BLaER1 (cell line): ENCODE measurements around the gene ZNF516.

Experiments used
- H3K27ac ChIP-seq: shearing (Covaris generic); formaldehyde crosslinking; 2 replicates; pipeline ENCODE4 v1.8.1; 2022
- H3K27me3 ChIP-seq: shearing (Covaris generic); formaldehyde crosslinking; 2 replicates; pipeline ENCODE4 v1.8.1; 2022
- H3K36me3 ChIP-seq: shearing (Covaris generic); formaldehyde crosslinking; 2 replicates; pipeline ENCODE4 v1.8.1; 2022
- H3K4me1 ChIP-seq: shearing (Covaris generic); formaldehyde crosslinking; 2 replicates; pipeline ENCODE4 v1.8.1; 2022
- H3K4me2 ChIP-seq: shearing (Covaris generic); formaldehyde crosslinking; 2 replicates; pipeline ENCODE4 v1.8.1; 2022
- H3K4me3 ChIP-seq: shearing (Covaris generic); formaldehyde crosslinking; 2 replicates; pipeline ENCODE4 v1.8.1; 2022
- H3K9ac ChIP-seq: shearing (Covaris generic); formaldehyde crosslinking; 2 replicates; pipeline ENCODE4 v1.8.1; 2022
- H3K9me3 ChIP-seq: shearing (Covaris generic); formaldehyde crosslinking; 2 replicates; pipeline ENCODE4 v1.8.1; 2022
- H4K20me1 ChIP-seq: shearing (Covaris generic); formaldehyde crosslinking; 2 replicates; pipeline ENCODE4 v1.8.1; 2022
- Cebpa-rat ChIP-seq: shearing (Covaris generic); IDR thresholded peaks from 2 replicates; pipeline ENCODE4 v1.8.1; 2022

Gene ZNF516

DNA sequence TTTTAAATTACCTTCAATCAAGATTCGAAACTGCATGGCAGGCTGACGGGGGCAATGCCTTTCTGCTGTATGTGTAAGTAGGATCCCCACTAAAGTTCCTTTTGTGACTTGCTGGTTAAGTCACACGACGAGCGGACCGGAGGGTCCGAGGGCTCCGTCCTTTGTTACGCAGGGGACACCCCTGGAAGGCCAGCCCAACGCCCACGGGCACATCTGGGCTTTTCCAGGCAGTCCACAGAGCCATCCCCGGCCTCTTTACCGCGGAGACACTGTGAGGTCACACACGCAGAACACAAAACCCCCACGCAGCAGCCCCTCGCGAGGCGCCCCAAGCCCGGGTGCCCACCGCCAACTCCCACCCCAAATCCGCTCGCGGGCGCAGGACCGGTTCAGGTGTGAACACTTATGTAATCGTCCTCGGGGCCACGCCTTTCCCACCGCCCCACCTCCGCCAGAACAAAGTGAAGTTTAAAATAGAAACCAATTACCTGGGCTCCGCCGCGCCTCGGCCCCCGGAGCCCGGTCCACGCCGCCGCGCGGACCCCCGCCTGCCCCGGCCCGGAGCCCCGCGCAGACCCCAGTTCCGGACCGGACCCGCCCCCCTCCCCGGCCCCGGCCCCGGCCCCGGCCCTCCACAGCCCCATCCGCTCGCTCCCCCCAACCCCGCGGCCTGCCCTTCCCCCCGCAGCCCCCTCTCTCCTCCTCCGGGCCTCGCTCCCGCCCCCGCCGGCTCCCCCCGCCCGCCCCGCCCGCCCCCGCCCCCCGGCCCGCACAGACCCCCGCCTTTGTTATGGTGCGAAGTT is 4.2 kb downstream of the ZNF516 start:
- H3K9me3 ChIP-seq, result no peaks in the 10 kb centered on the region
- peaks cover 53% of the 10 kb centered on the region for H3K4me1 ChIP-seq
- TF ChIP-seq Cebpa-rat, result no peak
- H3K4me2 ChIP-seq, result peak overlapping the region; percentile 98
- H3K4me3 ChIP-seq, result peak overlapping the region; percentile 75
- peak overlapping the region; percentile 55 for H3K27ac ChIP-seq
- no peaks in the 10 kb centered on the region for H3K27me3 ChIP-seq
- no peaks in the 10 kb centered on the region for H3K36me3 ChIP-seq
- H4K20me1 ChIP-seq, result peaks cover 61% of the 10 kb centered on the region
- peak overlapping the region; percentile 77 for H3K9ac ChIP-seq

DNA sequence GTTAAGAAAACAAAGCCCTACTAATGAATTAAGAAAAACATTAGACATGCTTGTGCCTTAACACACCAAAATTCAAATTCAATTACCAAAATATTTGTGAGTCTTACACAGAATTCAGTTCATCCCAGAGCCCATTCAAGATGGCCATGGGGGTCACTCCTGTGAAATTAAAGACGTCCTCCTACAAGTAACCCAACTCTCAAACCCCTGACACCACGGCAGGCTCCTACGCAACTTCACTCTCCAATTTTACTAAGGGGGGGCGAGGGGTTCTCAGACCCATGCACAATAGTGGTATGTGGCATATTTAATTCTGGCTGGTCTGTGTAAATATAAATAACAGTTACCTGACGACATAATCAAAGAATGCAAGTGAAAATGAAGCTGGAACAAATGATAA is 5.0 kb downstream of the ZNF516 start:
- Histone ChIP-seq H3K36me3 (no peaks in the 10 kb centered on the region), H3K9me3 (no peaks in the 10 kb centered on the region), H3K27me3 (no peaks in the 10 kb centered on the region), H3K4me1 (peaks cover 58% of the 10 kb centered on the region), H3K4me3 (peak overlapping the region; percentile 75), H4K20me1 (peaks cover 69% of the 10 kb centered on the region), H3K4me2 (peak overlapping the region; percentile 98), H3K9ac (peak overlapping the region; percentile 77; the same call in 1 of the 2 replicates), H3K27ac (no peak overlapping the region)
- no peak for TF ChIP-seq Cebpa-rat

DNA sequence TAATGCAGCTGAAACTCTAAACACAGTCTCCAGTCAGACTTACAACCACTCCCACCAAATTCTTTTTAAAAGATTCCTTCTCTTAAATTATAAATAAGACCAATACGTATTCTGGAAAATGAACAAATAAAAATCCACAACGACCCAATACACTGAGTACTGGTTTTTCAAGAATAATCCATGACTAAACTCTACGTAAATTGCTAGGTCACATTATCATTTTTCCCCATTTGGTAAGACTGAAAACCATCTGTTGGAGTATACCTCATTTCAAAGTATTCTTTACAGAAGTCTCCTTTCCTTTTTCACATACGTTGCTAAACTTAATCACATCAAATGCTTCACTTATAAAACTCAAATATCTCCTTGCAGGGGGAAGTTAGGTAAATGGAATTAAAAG is 6.0 kb downstream of the ZNF516 start:
- peak overlapping the region; percentile 98 for H3K4me2 ChIP-seq
- H3K36me3 ChIP-seq, result no peaks in the 10 kb centered on the region
- no peaks in the 10 kb centered on the region for H3K9me3 ChIP-seq
- no peak for TF ChIP-seq Cebpa-rat
- no peak overlapping the region for H3K4me3 ChIP-seq
- 0 out of 2 replicates have a peak overlapping the region, but pooled peaks have one; percentile 20 for H3K9ac ChIP-seq
- no peak overlapping the region for H3K27ac ChIP-seq
- peaks cover 67% of the 10 kb centered on the region for H3K4me1 ChIP-seq
- H4K20me1 ChIP-seq, result peaks cover 79% of the 10 kb centered on the region
- no peaks in the 10 kb centered on the region for H3K27me3 ChIP-seq

DNA sequence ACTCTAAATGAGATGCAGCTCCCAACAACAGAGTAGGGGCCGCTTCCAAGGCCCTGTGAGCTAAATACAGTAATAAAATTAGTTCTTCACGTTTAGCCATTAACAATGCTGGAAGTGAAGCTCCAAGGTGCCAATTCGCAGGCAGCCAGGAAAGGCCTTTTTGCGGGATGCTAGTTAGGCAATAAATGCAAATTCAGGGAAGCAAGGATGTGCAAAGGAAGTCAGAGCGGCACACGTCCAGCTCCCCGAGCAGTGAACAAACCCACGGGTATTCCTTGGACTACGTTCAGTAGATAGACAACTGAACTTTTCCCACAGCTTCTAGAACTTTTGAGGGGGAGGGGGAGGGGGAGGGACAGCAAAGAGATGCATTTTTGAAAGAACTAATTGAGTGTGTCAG is 6.9 kb downstream of the ZNF516 start:
- no peaks in the 10 kb centered on the region for H3K27me3 ChIP-seq
- peaks cover 88% of the 10 kb centered on the region for H4K20me1 ChIP-seq
- peaks cover 8% of the 10 kb centered on the region for H3K36me3 ChIP-seq
- no peak overlapping the region for H3K27ac ChIP-seq
- no peaks in the 10 kb centered on the region; the same call in 1 of the 2 replicates for H3K9me3 ChIP-seq
- peak overlapping the region; percentile 63 for H3K4me2 ChIP-seq
- 0 out of 2 replicates have a peak overlapping the region, but pooled peaks have one; percentile 8 for H3K9ac ChIP-seq
- no peak for TF ChIP-seq Cebpa-rat
- peaks cover 67% of the 10 kb centered on the region for H3K4me1 ChIP-seq
- H3K4me3 ChIP-seq, result no peak overlapping the region

DNA sequence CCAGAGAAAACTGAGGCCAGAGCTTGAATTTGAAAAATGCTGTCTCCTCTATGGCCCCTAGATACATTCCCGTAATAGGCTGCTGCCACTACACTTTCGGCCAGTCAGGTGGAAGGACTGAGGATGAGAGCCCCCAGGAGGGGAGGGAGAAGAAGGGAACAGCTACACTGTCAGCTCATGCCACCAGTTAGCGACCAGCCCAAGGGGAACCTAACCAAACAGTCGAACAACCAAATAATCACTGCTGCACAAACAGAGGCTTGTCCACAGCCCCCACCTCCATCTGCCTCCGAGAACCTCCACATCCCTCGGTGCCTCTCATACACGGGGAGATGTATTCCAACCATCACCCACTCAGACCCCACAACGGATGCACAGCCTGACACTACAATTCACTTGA is 7.3 kb downstream of the ZNF516 start:
- H3K4me3 ChIP-seq, result no peak overlapping the region
- no peaks in the 10 kb centered on the region for H3K27me3 ChIP-seq
- no peak overlapping the region for H3K27ac ChIP-seq
- peaks cover 67% of the 10 kb centered on the region for H3K4me1 ChIP-seq
- TF ChIP-seq Cebpa-rat, result no peak
- H4K20me1 ChIP-seq, result peaks cover 92% of the 10 kb centered on the region
- H3K9me3 ChIP-seq, result no peaks in the 10 kb centered on the region; the same call in 1 of the 2 replicates
- H3K4me2 ChIP-seq, result peak overlapping the region; percentile 63
- peaks cover 12% of the 10 kb centered on the region for H3K36me3 ChIP-seq
- H3K9ac ChIP-seq, result 0 out of 2 replicates have a peak overlapping the region, but pooled peaks have one; percentile 8

DNA sequence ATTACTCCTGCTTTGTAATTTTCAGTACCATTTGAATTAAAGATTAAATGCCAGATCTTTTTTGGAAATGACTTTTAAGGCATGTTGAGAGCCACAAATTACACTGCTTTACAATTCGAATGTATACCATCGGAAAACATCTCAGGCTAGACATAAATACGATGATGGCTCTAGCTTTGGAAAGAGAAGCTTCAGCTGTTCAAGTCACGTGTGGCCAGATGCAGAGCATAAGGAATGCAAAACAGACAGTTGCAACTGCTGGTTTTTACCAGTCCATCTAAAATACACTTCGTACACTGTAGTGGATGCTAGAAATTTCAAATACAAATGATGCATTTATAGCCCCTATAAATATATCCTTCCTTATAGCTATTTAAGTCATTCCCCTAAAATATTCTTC is 8.0 kb downstream of the ZNF516 start:
- no peaks in the 10 kb centered on the region for H3K27me3 ChIP-seq
- peaks cover 67% of the 10 kb centered on the region for H3K4me1 ChIP-seq
- peaks cover 19% of the 10 kb centered on the region for H3K36me3 ChIP-seq
- H3K9me3 ChIP-seq, result no peaks in the 10 kb centered on the region; the same call in 1 of the 2 replicates
- peaks cover 94% of the 10 kb centered on the region for H4K20me1 ChIP-seq
- no peak overlapping the region for H3K9ac ChIP-seq
- no peak for TF ChIP-seq Cebpa-rat
- no peak overlapping the region for H3K27ac ChIP-seq
- H3K4me3 ChIP-seq, result no peak overlapping the region
- peak overlapping the region; percentile 63 for H3K4me2 ChIP-seq

DNA sequence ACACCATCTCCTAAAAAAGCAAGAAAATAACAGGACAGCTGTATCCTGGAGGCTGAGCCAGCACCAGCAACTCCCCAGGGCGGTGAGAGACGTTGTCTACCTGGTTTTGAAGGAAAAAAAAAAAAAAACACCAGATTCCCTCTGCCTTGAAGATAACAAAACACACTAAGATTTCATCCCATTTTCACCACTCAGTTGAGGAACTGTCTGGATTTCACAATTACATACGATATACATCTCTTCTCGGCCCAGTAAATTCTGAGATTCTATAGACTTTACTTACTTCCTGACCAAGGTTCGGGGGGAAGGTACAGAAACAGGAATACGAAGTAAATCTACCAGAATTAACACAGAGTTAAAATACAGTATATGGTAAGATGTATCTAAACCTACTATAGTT is 8.5 kb downstream of the ZNF516 start:
- peaks cover 67% of the 10 kb centered on the region for H3K4me1 ChIP-seq
- no peak overlapping the region; the same call in 1 of the 2 replicates for H3K4me3 ChIP-seq
- H3K36me3 ChIP-seq, result peaks cover 22% of the 10 kb centered on the region
- TF ChIP-seq Cebpa-rat, result no peak
- peak overlapping the region; percentile 63 for H3K4me2 ChIP-seq
- H4K20me1 ChIP-seq, result peaks cover 94% of the 10 kb centered on the region
- H3K9ac ChIP-seq, result 0 out of 2 replicates have a peak overlapping the region, but pooled peaks have one; percentile 16
- H3K27ac ChIP-seq, result peak overlapping the region; percentile 12; the same call in 1 of the 2 replicates
- no peaks in the 10 kb centered on the region for H3K27me3 ChIP-seq
- H3K9me3 ChIP-seq, result no peaks in the 10 kb centered on the region; the same call in 1 of the 2 replicates

DNA sequence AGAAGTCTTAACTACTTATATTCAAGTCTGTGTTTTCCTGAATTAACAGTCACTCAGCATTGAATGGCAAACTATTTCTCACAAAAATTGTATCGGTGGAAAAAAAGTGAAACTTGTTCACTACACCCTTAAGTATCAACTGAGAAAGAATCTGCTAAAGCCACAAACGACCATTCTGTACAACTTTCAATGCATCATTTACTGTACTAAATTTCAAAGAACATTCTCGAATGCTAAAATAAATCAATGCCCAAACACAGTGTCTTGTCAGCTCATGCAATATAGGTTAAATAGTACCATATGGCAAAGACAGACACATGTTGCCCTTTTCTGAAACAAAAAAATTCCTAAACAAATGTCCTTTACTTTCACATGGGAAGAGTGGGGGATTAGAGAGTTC is 9.0 kb downstream of the ZNF516 start:
- peak overlapping the region; percentile 63 for H3K4me2 ChIP-seq
- TF ChIP-seq Cebpa-rat, result no peak
- peaks cover 100% of the 10 kb centered on the region for H4K20me1 ChIP-seq
- H3K9me3 ChIP-seq, result no peaks in the 10 kb centered on the region; the same call in 1 of the 2 replicates
- H3K36me3 ChIP-seq, result peaks cover 27% of the 10 kb centered on the region
- 0 out of 2 replicates have a peak overlapping the region, but pooled peaks have one; percentile 12 for H3K27ac ChIP-seq
- no peaks in the 10 kb centered on the region for H3K27me3 ChIP-seq
- H3K4me3 ChIP-seq, result no peak overlapping the region; the same call in 1 of the 2 replicates
- H3K9ac ChIP-seq, result 0 out of 2 replicates have a peak overlapping the region, but pooled peaks have one; percentile 16
- peaks cover 71% of the 10 kb centered on the region for H3K4me1 ChIP-seq

DNA sequence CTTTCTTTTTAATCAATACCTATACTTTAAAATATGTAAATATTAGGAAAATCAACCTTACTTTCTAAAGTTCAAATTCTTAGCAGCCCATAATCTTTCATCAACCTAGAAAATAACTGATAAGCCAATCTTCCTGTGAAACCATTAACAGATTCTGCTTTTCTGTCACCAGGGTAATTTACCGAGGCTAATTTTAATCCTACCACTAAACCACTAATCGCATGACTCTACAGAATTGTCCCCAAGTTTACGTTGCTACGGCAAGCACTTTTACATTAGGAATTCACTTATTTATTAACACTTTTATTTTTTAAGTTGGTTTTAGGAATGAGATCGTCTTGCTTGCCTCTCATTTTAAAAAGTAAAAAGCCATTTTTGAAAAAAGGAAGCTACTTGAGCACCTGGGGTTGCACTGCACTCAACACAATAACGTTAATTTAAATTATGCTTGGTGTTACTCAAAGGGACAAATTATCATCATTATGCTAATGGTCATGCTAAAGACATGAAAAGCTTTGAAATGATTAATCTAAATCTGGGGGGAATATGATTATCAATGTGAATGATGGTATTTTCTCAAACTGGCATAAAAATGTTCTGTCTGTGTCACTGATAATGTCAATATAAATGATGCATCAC is 10.2 kb downstream of the ZNF516 start:
- Histone ChIP-seq H4K20me1 (peaks cover 100% of the 10 kb centered on the region), H3K4me3 (no peak overlapping the region), H3K9me3 (no peaks in the 10 kb centered on the region; the same call in 1 of the 2 replicates), H3K4me2 (peak overlapping the region; percentile 35), H3K9ac (no peak overlapping the region), H3K27ac (no peak overlapping the region), H3K4me1 (peaks cover 73% of the 10 kb centered on the region), H3K36me3 (peaks cover 29% of the 10 kb centered on the region), H3K27me3 (no peaks in the 10 kb centered on the region)
- no peak for TF ChIP-seq Cebpa-rat
